ENCODE results near the gene HIPK3.

Gene HIPK3

DNA sequence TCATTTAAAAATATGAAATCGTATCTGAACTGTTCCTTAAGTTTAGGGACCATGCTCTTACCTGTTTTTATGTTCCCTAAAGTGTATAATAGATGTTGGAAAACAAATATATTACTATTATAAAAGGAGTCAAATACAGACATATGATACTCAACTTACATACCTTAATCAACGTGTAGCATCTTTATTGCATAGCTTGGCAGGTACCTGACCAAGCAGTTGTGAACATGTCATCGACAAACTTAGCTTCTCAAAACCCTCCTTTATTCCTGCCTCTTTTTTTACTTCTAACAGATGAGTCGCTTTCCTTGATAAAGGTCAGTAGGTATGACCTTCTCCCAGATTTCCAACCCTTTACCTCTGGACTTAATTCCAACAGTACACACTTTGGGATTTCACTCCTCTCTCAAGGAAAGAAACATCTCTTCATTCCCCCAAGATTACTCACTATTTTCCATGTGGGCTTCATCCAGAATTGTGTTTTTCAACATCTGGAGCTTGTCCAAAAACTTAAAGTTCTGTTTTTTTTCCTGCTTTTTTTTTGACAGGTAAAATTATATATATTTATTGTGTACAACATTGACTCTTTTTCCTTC, 11.9 kb downstream of the HIPK3 start:
- Mint-ChIP-seq H3K4me1 (peaks cover 8 to 32% of the 10 kb centered on the region in 2 donors), H3K27me3 (no peaks in the 10 kb centered on the region), H3K27ac (no peak overlapping the region), H3K4me3 (no peak overlapping the region), H3K9me3 (no peaks in the 10 kb centered on the region), H3K36me3 (peaks cover 0 to 3% of the 10 kb centered on the region in 2 donors)
- DNase-seq (no peak), ATAC-seq (replicated peaks) (no peak)

DNA sequence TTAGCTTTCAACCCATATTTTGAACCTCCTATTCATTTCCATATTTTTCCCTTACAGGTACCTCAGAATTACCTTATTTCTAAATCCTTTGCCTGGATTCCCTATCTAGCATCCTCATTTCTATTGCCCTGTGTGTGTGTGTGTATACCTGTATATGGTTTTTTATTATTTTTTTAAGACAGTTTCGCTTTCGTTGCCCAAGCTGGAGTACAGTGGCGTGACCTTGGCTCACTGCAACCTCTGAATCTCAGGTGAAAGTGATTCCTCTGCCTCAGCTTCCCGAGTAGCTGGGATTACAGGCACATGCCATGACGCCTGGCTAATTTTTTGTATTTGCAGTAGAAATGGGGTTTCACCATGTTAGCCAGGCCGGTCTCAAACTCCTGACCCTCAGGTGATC, 12.6 kb downstream of the HIPK3 start:
- no peak for ATAC-seq (replicated peaks)
- peaks cover 8 to 34% of the 10 kb centered on the region in 2 donors for H3K4me1 Mint-ChIP-seq
- DNase-seq: no peak
- H3K36me3 Mint-ChIP-seq: peaks cover 0 to 3% of the 10 kb centered on the region in 2 donors
- no peak overlapping the region for H3K27ac Mint-ChIP-seq
- no peaks in the 10 kb centered on the region for H3K27me3 Mint-ChIP-seq
- H3K9me3 Mint-ChIP-seq: no peaks in the 10 kb centered on the region
- no peak overlapping the region for H3K4me3 Mint-ChIP-seq

DNA sequence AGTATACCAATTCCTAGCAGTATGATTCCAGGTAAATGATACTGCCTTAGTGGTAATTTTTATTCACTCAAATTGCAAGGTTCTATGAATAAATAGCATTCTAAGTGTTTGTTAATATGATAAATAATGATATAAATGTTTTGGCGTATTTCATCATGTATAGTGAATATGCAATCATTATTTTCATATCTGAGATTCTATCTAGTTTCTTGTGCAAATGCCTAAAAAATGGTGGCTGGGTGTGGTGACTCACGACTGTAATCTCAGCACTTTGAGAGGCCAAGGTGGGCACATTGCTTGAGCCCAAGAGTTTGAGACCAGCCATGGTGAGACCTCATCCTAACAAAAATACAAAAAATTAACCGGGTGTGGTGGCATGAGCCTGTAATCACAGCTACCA, 13.9 kb downstream of the HIPK3 start:
- no peak for ATAC-seq (replicated peaks)
- H3K27ac Mint-ChIP-seq: no peak overlapping the region
- no peak for DNase-seq
- H3K36me3 Mint-ChIP-seq: peaks cover 0 to 3% of the 10 kb centered on the region in 2 donors
- H3K27me3 Mint-ChIP-seq: no peaks in the 10 kb centered on the region
- H3K4me3 Mint-ChIP-seq: no peak overlapping the region
- H3K9me3 Mint-ChIP-seq: no peaks in the 10 kb centered on the region
- peaks cover 8 to 34% of the 10 kb centered on the region in 2 donors for H3K4me1 Mint-ChIP-seq

GRCh38 chr11:33272338-33273107, 15.3 kb downstream of the HIPK3 start:
- H3K36me3 Mint-ChIP-seq: peaks cover 0 to 6% of the 10 kb centered on the region in 2 donors
- no peaks in the 10 kb centered on the region for H3K27me3 Mint-ChIP-seq
- no peak overlapping the region for H3K4me3 Mint-ChIP-seq
- ATAC-seq (replicated peaks) (no peak), DNase-seq (no peak)
- no peaks in the 10 kb centered on the region for H3K9me3 Mint-ChIP-seq
- peaks cover 9 to 33% of the 10 kb centered on the region in 2 donors for H3K4me1 Mint-ChIP-seq
- H3K27ac Mint-ChIP-seq: no peak overlapping the region

DNA sequence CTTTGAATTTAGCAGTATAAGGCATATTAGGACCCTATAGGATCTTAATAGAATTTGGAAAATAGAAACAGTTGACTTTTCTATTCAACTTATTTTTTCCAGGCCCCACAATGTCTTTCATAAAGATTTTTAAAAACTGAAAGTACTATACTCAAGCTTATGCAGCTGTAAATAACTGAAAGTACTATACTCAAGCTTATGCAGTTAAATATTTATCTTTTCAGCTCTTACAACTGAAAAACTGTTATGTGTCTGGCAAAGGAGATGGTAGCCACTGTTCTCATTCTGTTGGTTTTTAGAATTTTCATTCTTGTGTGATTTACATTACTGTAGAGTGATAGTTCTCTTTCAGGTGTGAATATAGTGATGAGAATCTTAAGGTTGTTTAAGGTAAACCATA, 16.5 kb downstream of the HIPK3 start:
- DNase-seq (no peak), ATAC-seq (replicated peaks) (no peak)
- H3K4me3 Mint-ChIP-seq: no peak overlapping the region
- H3K27ac Mint-ChIP-seq: no peak overlapping the region
- no peaks in the 10 kb centered on the region for H3K9me3 Mint-ChIP-seq
- H3K36me3 Mint-ChIP-seq: peaks cover 4 to 9% of the 10 kb centered on the region in 2 donors
- H3K4me1 Mint-ChIP-seq: peaks cover 14 to 43% of the 10 kb centered on the region in 2 donors
- H3K27me3 Mint-ChIP-seq: no peaks in the 10 kb centered on the region

- no peak for ATAC-seq (replicated peaks)
- Mint-ChIP-seq H3K4me3 (no peak overlapping the region), H3K27me3 (no peaks in the 10 kb centered on the region), H3K36me3 (peaks cover 4 to 10% of the 10 kb centered on the region in 2 donors), H3K9me3 (no peaks in the 10 kb centered on the region), H3K4me1 (peaks cover 20 to 60% of the 10 kb centered on the region in 2 donors), H3K27ac (no peak overlapping the region)
- DNase-seq: no peak
Measured at GRCh38 chr11:33280411-33280810, 23.2 kb downstream of the HIPK3 start.

GRCh38 chr11:33281758-33282157, 24.6 kb downstream of the HIPK3 start:
- Mint-ChIP-seq H3K9me3 (no peaks in the 10 kb centered on the region), H3K4me3 (no peak overlapping the region), H3K4me1 (peaks cover 20 to 60% of the 10 kb centered on the region in 2 donors), H3K27ac (no peak overlapping the region), H3K36me3 (peaks cover 4 to 10% of the 10 kb centered on the region in 2 donors), H3K27me3 (no peaks in the 10 kb centered on the region)
- ATAC-seq (replicated peaks) (no peak), DNase-seq (no peak)

- Mint-ChIP-seq H3K27ac (no peak overlapping the region), H3K36me3 (peaks cover 6 to 10% of the 10 kb centered on the region in 2 donors), H3K4me3 (no peak overlapping the region), H3K27me3 (no peaks in the 10 kb centered on the region), H3K9me3 (no peaks in the 10 kb centered on the region), H3K4me1 (peaks cover 16 to 42% of the 10 kb centered on the region in 2 donors)
- ATAC-seq (replicated peaks): no peak
- DNase-seq: no peak
Measured at GRCh38 chr11:33284818-33285217, 27.6 kb downstream of the HIPK3 start.

DNA sequence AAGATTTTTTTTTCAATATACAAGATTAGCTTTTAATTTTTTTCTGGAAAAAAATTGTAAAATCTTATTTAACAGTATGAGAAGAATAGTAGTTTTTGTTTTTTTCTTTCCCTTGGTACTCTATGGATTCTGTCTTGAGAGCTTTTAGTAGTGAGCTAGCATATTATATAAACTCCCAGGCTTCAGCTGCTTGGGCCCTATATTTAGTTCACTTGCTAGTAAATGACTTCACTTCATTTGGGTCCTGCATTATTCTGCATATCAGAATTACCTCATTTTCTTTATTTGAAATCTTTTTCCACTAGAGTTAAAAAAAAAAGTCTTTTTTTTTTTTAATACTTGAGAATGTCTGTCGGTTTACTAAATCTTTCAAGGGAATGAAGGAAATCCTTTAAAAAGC, 33.1 kb downstream of the HIPK3 start:
- DNase-seq: no peak
- Mint-ChIP-seq H3K27me3 (no peaks in the 10 kb centered on the region), H3K4me1 (peaks cover 8 to 9% of the 10 kb centered on the region in 2 donors), H3K27ac (no peak overlapping the region), H3K36me3 (peaks cover 10 to 27% of the 10 kb centered on the region in 2 donors), H3K4me3 (no peak overlapping the region), H3K9me3 (no peaks in the 10 kb centered on the region)
- no peak for ATAC-seq (replicated peaks)

DNA sequence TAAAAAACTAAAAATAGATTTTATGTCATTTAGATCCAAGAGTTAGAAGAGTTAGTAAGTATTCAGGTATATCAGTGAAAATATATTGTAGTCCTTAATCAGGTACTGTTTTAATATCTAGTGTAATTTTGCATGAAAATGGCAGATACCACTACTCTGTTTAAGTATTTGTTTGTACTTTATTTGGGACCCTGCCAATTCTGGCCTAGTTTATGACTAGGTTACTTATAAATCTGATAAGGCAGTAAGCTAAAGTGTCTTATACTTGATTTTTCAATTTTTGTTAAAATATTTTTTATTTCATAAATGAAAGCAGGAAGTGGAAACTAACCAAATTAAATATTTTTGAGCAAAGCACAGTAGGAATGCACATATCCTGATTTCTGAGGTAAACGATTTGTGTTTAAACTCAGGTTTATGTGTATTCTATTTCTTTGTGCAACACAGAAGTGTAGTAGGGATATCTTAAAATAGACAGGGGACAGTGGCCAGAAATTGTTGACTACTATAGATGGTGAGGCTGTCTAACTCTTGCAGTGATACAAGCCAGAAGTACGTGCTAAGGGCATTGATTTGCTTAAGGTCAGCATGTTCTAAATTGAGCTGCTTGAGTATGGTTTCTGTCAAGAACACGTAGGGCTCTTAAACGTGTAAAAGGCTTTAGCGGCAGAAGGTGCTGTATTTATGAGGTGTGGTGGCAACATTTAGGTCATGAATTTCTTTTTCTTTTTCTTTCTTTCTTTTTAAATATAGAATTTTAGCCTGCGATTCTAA, 34.0 kb downstream of the HIPK3 start:
- H3K4me3 Mint-ChIP-seq: no peak overlapping the region
- no peak for DNase-seq
- H3K27ac Mint-ChIP-seq: no peak overlapping the region
- ATAC-seq (replicated peaks): no peak
- no peaks in the 10 kb centered on the region for H3K9me3 Mint-ChIP-seq
- peaks cover 15 to 17% of the 10 kb centered on the region in 2 donors for H3K4me1 Mint-ChIP-seq
- H3K36me3 Mint-ChIP-seq: peaks cover 13 to 35% of the 10 kb centered on the region in 2 donors
- H3K27me3 Mint-ChIP-seq: no peaks in the 10 kb centered on the region

DNA sequence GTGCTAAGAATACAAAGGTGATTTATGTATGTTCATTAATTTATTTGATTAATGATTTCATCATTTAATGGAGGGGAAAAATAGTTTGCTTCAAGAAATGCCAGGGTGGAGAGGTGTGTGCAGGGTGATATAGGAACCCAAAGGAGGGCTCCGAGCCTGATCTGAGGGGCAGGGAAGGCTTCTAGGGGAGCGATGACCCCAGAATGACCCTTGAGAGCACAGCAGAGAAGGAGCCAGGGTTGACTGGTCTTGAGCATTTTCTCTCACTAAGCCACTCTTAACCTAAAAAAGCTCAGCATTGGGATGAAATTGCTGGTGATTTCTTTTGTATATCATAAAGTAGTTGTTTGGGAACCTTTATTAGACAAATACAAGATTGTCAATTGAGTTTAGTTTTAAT, 35.1 kb downstream of the HIPK3 start:
- ATAC-seq (replicated peaks): no peak
- Mint-ChIP-seq H3K4me1 (peaks cover 20 to 22% of the 10 kb centered on the region in 2 donors), H3K4me3 (no peak overlapping the region), H3K27me3 (no peaks in the 10 kb centered on the region), H3K36me3 (peaks cover 14 to 38% of the 10 kb centered on the region in 2 donors), H3K9me3 (no peaks in the 10 kb centered on the region), H3K27ac (no peak overlapping the region)
- DNase-seq: no peak

DNA sequence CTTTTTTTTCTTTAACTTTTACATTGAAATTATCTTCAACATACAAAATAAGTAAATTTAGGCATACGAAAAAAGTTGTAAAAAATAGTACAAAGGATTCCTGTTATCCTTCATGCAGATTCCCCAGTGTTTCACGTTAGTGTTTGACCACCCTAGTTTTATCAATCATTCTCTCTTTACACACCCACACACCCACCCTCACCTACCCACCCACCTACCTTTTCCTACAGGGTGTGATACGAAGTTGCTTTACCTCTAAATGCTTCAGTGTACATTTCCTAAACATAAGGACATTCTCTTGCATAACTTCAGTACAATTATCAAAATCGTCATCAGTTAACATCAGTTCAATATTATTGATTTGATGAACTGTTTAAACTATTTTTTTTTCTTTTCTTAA, 37.0 kb downstream of the HIPK3 start:
- Mint-ChIP-seq H3K4me1 (peaks cover 22 to 23% of the 10 kb centered on the region in 2 donors), H3K27ac (no peak overlapping the region), H3K36me3 (peaks cover 14 to 42% of the 10 kb centered on the region in 2 donors), H3K4me3 (no peak overlapping the region), H3K27me3 (no peaks in the 10 kb centered on the region), H3K9me3 (peaks cover 0 to 1% of the 10 kb centered on the region in 2 donors)
- ATAC-seq (replicated peaks) (no peak), DNase-seq (no peak)

DNA sequence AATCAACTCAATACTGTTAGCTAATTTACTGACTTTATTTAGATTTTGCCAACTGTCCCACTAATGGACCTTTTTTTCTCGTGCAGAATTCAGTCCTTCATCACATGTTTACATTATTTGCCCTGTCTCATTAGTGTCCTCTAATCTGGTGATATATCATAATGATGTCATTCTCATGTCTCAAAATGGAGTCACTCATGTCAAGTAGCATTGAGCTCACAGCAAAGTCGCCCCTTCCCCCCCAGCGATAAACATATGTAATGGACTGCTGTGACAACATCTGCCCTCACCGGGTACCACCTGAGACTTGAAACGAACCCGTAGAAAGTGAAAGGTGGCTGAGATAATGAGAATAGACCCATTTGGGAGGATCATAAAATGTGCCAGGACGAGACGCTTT, 37.6 kb downstream of the HIPK3 start:
- ATAC-seq (replicated peaks): no peak
- Mint-ChIP-seq H3K9me3 (peaks cover 0 to 1% of the 10 kb centered on the region in 2 donors), H3K27ac (peak overlapping the region; percentile 52), H3K36me3 (peaks cover 15 to 40% of the 10 kb centered on the region in 2 donors), H3K4me3 (no peak overlapping the region), H3K27me3 (no peaks in the 10 kb centered on the region), H3K4me1 (peaks cover 23% of the 10 kb centered on the region in 2 donors)
- no peak for DNase-seq

DNA sequence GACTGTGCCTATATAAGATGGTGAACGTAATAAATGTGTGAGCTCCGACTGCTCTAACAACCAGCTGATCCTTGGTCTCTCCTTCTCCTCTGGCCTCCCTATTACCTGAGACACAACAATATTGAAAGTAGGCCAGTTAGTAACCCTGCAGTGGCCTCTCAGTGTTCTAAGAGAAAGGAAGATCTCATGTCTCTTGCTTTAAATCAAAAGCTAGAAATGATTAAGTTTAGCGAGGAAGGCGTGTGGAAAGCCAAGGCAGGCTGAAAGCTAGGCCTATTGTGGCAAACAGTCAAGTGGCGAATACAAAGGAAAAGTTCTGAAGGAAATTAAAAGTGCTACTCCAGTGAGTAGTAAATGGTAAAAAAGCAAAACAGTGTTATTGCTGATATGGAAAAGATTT, 39.5 kb downstream of the HIPK3 start:
- H3K36me3 Mint-ChIP-seq: peaks cover 21 to 51% of the 10 kb centered on the region in 2 donors
- H3K27me3 Mint-ChIP-seq: no peaks in the 10 kb centered on the region
- ATAC-seq (replicated peaks) (no peak), DNase-seq (no peak)
- H3K4me1 Mint-ChIP-seq: peaks cover 21 to 22% of the 10 kb centered on the region in 2 donors
- peaks cover 0 to 1% of the 10 kb centered on the region in 2 donors for H3K9me3 Mint-ChIP-seq
- H3K4me3 Mint-ChIP-seq: no peak overlapping the region
- no peak overlapping the region for H3K27ac Mint-ChIP-seq
